PC-3 (cell line): Measurements from ENCODE around the gene ZNF275. TPM values are rescaled to one million over a fixed set of nuclear protein-coding genes. Genes with fewer than 3 reads are reported as not detected.

ENCODE experiments used
- ATAC-seq: fragments of 200-7000 bp; cut with Tn5 transposase; 2 replicates; pipeline ENCODE4 v1.9.1; 2020; ENCODE audit warnings: mild to moderate bottlenecking, moderate library complexity
- BruUV-seq: library from RNA; stranded (reverse); fragments of 400-500 nt; replicated peaks from 2 replicates; lab custom pipeline; 2021; lab: Mats Ljungman, UMichigan
- CTCF ChIA-PET: fragments of 300-600 bp; sonication (Branson Sonifier 250); formaldehyde crosslinking; loops from one replicate; lab custom pipeline; 2022; ENCODE audit warnings: antibody characterized with exemption; lab: Charles Lee
- POLR2A ChIA-PET: fragments of 300-600 bp; sonication (Branson Sonifier 250); formaldehyde crosslinking; loops from one replicate; lab custom pipeline; 2022; ENCODE audit warnings: antibody characterized with exemption; ENCODE audit not compliant: unreplicated experiment; lab: Charles Lee
- DNase-seq: peaks from one replicate; pipeline ENCODE4 v3.0.0-alpha.2; 2015
- H2AFZ ChIP-seq: fragments of 300-600 bp; sonication (generic); 2 replicates; pipeline ENCODE4 v1.6.0; 2016; ENCODE audit warnings: antibody characterized with exemption, low read length
- H3F3A ChIP-seq: fragments of 300-600 bp; sonication (generic); one replicate; pipeline ENCODE4 v1.6.0; 2017; ENCODE audit warnings: antibody characterized with exemption, low read length, control low read depth, mild to moderate bottlenecking; ENCODE audit not compliant: unreplicated experiment
- H3K27ac ChIP-seq: fragments of 300-600 bp; sonication (generic); 2 replicates; pipeline ENCODE4 v1.5.1; 2016; ENCODE audit warnings: mild to moderate bottlenecking, low read length
- H3K27me3 ChIP-seq: fragments of 300-600 bp; sonication (generic); 2 replicates; pipeline ENCODE4 v1.6.1; 2016; ENCODE audit warnings: low read length, mixed read lengths
- H3K36me3 ChIP-seq: fragments of 300-600 bp; sonication (generic); 2 replicates; pipeline ENCODE4 v1.6.1; 2016; ENCODE audit warnings: low read depth, mixed run types, low read length, mixed read lengths
- H3K4me1 ChIP-seq: fragments of 300-600 bp; sonication (generic); 2 replicates; pipeline ENCODE4 v1.5.1; 2016; ENCODE audit warnings: low read length; ENCODE audit not compliant: insufficient read depth
- H3K4me2 ChIP-seq: fragments of 300-600 bp; sonication (generic); 2 replicates; pipeline ENCODE4 v1.6.0; 2016; ENCODE audit warnings: low read length
- H3K4me3 ChIP-seq: fragments of 300-600 bp; sonication (generic); 2 replicates; pipeline ENCODE4 v1.5.1; 2016; ENCODE audit warnings: mild to moderate bottlenecking, low read length, mixed read lengths
- H3K79me2 ChIP-seq: fragments of 300-600 bp; sonication (generic); 2 replicates; pipeline ENCODE4 v1.6.1; 2017; ENCODE audit warnings: low read length, mixed read lengths
- H3K9ac ChIP-seq: fragments of 300-600 bp; sonication (generic); 2 replicates; pipeline ENCODE4 v1.6.0; 2016; ENCODE audit warnings: mild to moderate bottlenecking, low read length
- H3K9me2 ChIP-seq: fragments of 300-600 bp; sonication (generic); replicated peaks from 2 replicates; pipeline ENCODE4 v1.6.1; 2016; ENCODE audit warnings: mixed run types, low read length, mixed read lengths
- H3K9me3 ChIP-seq: fragments of 300-600 bp; sonication (generic); 2 replicates; pipeline ENCODE4 v1.6.1; 2016; ENCODE audit warnings: low read length, mixed read lengths
- H4K20me1 ChIP-seq: fragments of 300-600 bp; sonication (generic); 2 replicates; pipeline ENCODE4 v1.6.1; 2016; ENCODE audit warnings: low read length, mixed read lengths
- EZH2 ChIP-seq: fragments of 300-600 bp; sonication (generic); IDR thresholded peaks from one replicate; pipeline ENCODE4 v1.6.1; 2017; ENCODE audit warnings: antibody characterized with exemption, mild to moderate bottlenecking, low read length; ENCODE audit not compliant: unreplicated experiment
- EZH2phosphoT487 ChIP-seq: fragments of 300-600 bp; sonication (generic); IDR thresholded peaks from 2 replicates; pipeline ENCODE4 v1.6.1; 2018; ENCODE audit warnings: mild to moderate bottlenecking, antibody characterized with exemption, low read length, borderline replicate concordance
- intact Hi-C: fragments of 100-400 bp; cut with micrococcal nuclease; formaldehyde crosslinking; loops from 2 replicates; pipeline ENCODE4 v1.9.0; 2023
- total RNA-seq: library from RNA; depleted of rRNA; stranded (reverse); fragments of >200 nt; gene quantifications from 2 replicates; pipeline ENCODE4 v1.2.3, GENCODE V29; 2014
- TF ChIP-seq, protein P1 (sequence below): fragments of 300-600 bp; sonication (generic); conservative IDR thresholded peaks from 2 replicates; pipeline ENCODE4 v1.5.1; 2017; ENCODE audit warnings: antibody characterized with exemption, low read depth, mild to moderate bottlenecking, low read length

Gene ZNF275
- total RNA-seq, 1 experiment from 2014 or later, result 7.1 TPM

- Histone ChIP-seq H3K79me2 (no peaks in the 10 kb centered on the region), H3K9me2 (no peaks in the 10 kb centered on the region), H3K27me3 (no peaks in the 10 kb centered on the region), H3K9ac (no peak overlapping the region), H3K9me3 (no peaks in the 10 kb centered on the region), H3K4me2 (no peak overlapping the region), H3K4me1 (no peaks in the 10 kb centered on the region), H3K4me3 (no peak overlapping the region), H3F3A (no peaks in the 10 kb centered on the region), H2AFZ (no peak overlapping the region), H3K27ac (no peak overlapping the region), H3K36me3 (no peaks in the 10 kb centered on the region), H4K20me1 (no peaks in the 10 kb centered on the region)
- DNase-seq (no peak), ATAC-seq (no peak)
- intact Hi-C loops, result no loop called here
- ChIA-PET CTCF (interaction anchor here (0.6 kb wide), 1 partner anchor 371 kb away, joined by 5 read pairs; no protein-coding TSS in a partner anchor), POLR2A (no interaction called here)
- no TSS peak for BruUV-seq
- TF ChIP-seq EZH2 (no peak), EZH2phosphoT487 (no peak)
- TF ChIP-seq, protein P1, sequence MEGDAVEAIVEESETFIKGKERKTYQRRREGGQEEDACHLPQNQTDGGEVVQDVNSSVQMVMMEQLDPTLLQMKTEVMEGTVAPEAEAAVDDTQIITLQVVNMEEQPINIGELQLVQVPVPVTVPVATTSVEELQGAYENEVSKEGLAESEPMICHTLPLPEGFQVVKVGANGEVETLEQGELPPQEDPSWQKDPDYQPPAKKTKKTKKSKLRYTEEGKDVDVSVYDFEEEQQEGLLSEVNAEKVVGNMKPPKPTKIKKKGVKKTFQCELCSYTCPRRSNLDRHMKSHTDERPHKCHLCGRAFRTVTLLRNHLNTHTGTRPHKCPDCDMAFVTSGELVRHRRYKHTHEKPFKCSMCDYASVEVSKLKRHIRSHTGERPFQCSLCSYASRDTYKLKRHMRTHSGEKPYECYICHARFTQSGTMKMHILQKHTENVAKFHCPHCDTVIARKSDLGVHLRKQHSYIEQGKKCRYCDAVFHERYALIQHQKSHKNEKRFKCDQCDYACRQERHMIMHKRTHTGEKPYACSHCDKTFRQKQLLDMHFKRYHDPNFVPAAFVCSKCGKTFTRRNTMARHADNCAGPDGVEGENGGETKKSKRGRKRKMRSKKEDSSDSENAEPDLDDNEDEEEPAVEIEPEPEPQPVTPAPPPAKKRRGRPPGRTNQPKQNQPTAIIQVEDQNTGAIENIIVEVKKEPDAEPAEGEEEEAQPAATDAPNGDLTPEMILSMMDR, result no peak
Measured at GRCh38 chrX:153297376-153297775, 36.6 kb upstream of the ZNF275 start.

DNA sequence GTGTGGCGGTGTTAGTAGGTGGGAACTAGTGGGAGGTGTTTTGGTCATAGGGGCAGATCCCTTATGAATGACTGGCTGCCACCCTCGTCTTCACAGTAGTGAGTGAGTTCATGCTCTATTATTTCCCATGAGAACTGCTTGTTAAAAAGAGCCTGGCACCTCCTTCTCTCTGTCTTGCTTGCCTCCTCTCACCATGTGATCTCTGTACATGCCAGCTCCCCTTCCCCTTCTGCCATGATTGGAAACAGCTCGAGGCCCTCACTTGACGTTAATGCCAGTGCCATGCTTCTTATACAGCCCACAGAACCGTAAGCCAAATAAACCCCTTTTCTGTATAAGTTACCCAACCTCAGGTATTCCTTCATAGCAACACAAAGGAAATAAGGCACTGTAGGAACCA lies 34.1 kb upstream of the ZNF275 start:
- DNase-seq, result no peak
- POLR2A ChIA-PET, result no interaction called here
- ATAC-seq, result no peak
- intact Hi-C loops, result no loop called here
- Histone ChIP-seq H3K27me3 (peaks cover 18% of the 10 kb centered on the region), H3F3A (no peaks in the 10 kb centered on the region), H3K4me2 (no peak overlapping the region), H3K79me2 (no peaks in the 10 kb centered on the region), H3K9me2 (no peaks in the 10 kb centered on the region), H3K36me3 (no peaks in the 10 kb centered on the region), H3K9ac (no peak overlapping the region), H3K4me1 (no peaks in the 10 kb centered on the region), H4K20me1 (no peaks in the 10 kb centered on the region), H3K27ac (no peak overlapping the region), H3K9me3 (no peaks in the 10 kb centered on the region), H2AFZ (no peak overlapping the region), H3K4me3 (no peak overlapping the region)
- TF ChIP-seq, protein P1, result no peak
- TF ChIP-seq EZH2 (no peak), EZH2phosphoT487 (no peak)
- CTCF ChIA-PET, result no interaction called here
- BruUV-seq, result no TSS peak

- H3K36me3 ChIP-seq, result no peaks in the 10 kb centered on the region
- H4K20me1 ChIP-seq, result no peaks in the 10 kb centered on the region
- H3K4me2 ChIP-seq, result no peak overlapping the region
- no peaks in the 10 kb centered on the region for H3K9me2 ChIP-seq
- BruUV-seq, result no TSS peak
- intact Hi-C loops, result no loop called here
- CTCF ChIA-PET, result no interaction called here
- no peaks in the 10 kb centered on the region for H3F3A ChIP-seq
- H3K4me1 ChIP-seq, result no peaks in the 10 kb centered on the region
- no peak overlapping the region for H3K4me3 ChIP-seq
- POLR2A ChIA-PET, result no interaction called here
- TF ChIP-seq EZH2 (no peak), EZH2phosphoT487 (no peak)
- TF ChIP-seq, protein P1, result no peak
- no peak overlapping the region for H3K27ac ChIP-seq
- H2AFZ ChIP-seq, result no peak overlapping the region
- ATAC-seq (no peak), DNase-seq (no peak)
- peaks cover 25% of the 10 kb centered on the region for H3K27me3 ChIP-seq
- H3K79me2 ChIP-seq, result no peaks in the 10 kb centered on the region
- H3K9ac ChIP-seq, result no peak overlapping the region
- H3K9me3 ChIP-seq, result no peaks in the 10 kb centered on the region
Measured at GRCh38 chrX:153301746-153302145, 32.2 kb upstream of the ZNF275 start.
